MCF 10A (cell line): ENCODE results near the gene PRR9. TPM values are rescaled to one million over a fixed set of nuclear protein-coding genes. Genes with fewer than 3 reads are reported as not detected.

Experiments
- BruUV-seq: library from RNA; stranded (reverse); fragments of 400-500 nt; replicated peaks from 2 replicates; lab custom pipeline; 2021; lab: Mats Ljungman, UMichigan
- CTCF ChIA-PET: fragments of 300-600 bp; sonication (Branson Sonifier 250); formaldehyde crosslinking; extraction: SDS; loops from one replicate; lab custom pipeline; 2021; ENCODE audit warnings: antibody characterized with exemption, inconsistent platforms; lab: Yijun Ruan, JAX
- POLR2A ChIA-PET: fragments of 300-600, 350-650 bp; sonication (Branson Sonifier 250); formaldehyde crosslinking; extraction: SDS; loops from one replicate; lab custom pipeline; 2020; ENCODE audit warnings: antibody characterized with exemption, inconsistent platforms; lab: Yijun Ruan, JAX
- DNase-seq: peaks from one replicate; pipeline ENCODE4 v3.0.0-alpha.2; 2018; ENCODE audit not compliant: unreplicated experiment
- H3K27ac Mint-ChIP-seq: one replicate; pipeline ENCODE4 v1.8.0; 2022; ENCODE audit warnings: mild to moderate bottlenecking, low read depth, mixed read lengths; ENCODE audit not compliant: unreplicated experiment
- H3K27me3 Mint-ChIP-seq: one replicate; pipeline ENCODE4 v1.8.0; 2022; ENCODE audit warnings: mixed read lengths; ENCODE audit not compliant: insufficient read depth, unreplicated experiment
- H3K36me3 Mint-ChIP-seq: one replicate; pipeline ENCODE4 v1.8.0; 2022; ENCODE audit warnings: mild to moderate bottlenecking, moderate library complexity, mixed read lengths; ENCODE audit not compliant: insufficient read depth, unreplicated experiment
- H3K4me1 Mint-ChIP-seq: one replicate; pipeline ENCODE4 v1.8.0; 2022; ENCODE audit warnings: mixed read lengths; ENCODE audit not compliant: insufficient read depth, unreplicated experiment
- H3K4me3 Mint-ChIP-seq: one replicate; pipeline ENCODE4 v1.8.0; 2022; ENCODE audit warnings: mild to moderate bottlenecking, moderate library complexity, mixed read lengths; ENCODE audit not compliant: unreplicated experiment
- H3K9me3 Mint-ChIP-seq: one replicate; pipeline ENCODE4 v1.8.0; 2022; ENCODE audit warnings: mixed read lengths; ENCODE audit not compliant: unreplicated experiment
- intact Hi-C: fragments of 100-400 bp; cut with micrococcal nuclease; formaldehyde crosslinking; loops from 2 replicates; pipeline ENCODE4 v1.14.1; 2022
- total RNA-seq: library from RNA; stranded (reverse); gene quantifications from 2 replicates; pipeline ENCODE4 v1.2.3, GENCODE V29; 2022
- TF ChIP-seq, protein P1 (sequence below): fragments of 200-600 bp; IDR thresholded peaks from one replicate; pipeline ENCODE4 v1.8.0; 2022; ENCODE audit warnings: antibody characterized with exemption, mild to moderate bottlenecking; ENCODE audit not compliant: unreplicated experiment

PRR9 gene
- total RNA-seq, 1 experiment from 2014 or later = not detected

DNA sequence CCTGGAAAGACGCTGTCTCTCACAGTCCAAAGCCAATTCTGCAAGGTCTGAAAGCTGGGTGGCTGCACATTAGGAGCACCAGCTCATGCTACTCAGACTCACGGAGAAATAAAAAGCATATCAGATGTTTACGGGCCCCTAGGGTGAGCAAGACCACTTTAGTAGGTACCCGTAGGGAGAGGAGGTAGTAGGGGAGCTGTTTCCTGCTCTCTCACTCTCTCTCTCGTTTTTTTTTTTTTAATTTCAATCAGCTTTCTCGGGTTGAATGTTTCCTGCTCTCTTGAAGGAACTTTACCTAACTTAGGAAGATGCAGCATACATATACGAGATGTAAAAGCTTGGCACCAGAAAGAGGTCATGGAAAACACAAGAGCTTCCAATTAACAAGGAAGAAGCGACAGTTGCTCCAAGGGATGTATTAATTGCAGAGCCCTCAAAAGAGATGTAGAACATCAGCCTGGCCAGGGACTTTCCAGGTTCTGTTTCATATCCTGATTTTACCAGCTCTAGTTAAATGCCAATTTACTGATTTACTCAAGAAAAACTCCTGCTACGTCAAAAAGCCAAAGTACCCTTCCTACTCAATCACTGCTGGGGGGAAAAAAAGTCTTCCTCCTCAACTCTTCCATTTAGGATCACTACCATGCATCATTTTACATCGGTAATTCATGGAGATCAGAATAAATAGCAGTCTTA, 45.2 kb downstream of the PRR9 start:
- DNase-seq = no peak
- Mint-ChIP-seq H3K4me3 (peak overlapping the region; percentile 64), H3K4me1 (peaks cover 5% of the 10 kb centered on the region), H3K27me3 (peaks cover 88% of the 10 kb centered on the region), H3K27ac (no peak overlapping the region), H3K36me3 (no peaks in the 10 kb centered on the region), H3K9me3 (no peaks in the 10 kb centered on the region)
- CTCF ChIA-PET = interaction anchor here (0.6 to 2.0 kb wide), 11 partner anchors 11 to 232 kb away, joined by 3 to 9 read pairs (median 4); no protein-coding TSS in a partner anchor
- BruUV-seq = no TSS peak
- TF ChIP-seq, protein P1, sequence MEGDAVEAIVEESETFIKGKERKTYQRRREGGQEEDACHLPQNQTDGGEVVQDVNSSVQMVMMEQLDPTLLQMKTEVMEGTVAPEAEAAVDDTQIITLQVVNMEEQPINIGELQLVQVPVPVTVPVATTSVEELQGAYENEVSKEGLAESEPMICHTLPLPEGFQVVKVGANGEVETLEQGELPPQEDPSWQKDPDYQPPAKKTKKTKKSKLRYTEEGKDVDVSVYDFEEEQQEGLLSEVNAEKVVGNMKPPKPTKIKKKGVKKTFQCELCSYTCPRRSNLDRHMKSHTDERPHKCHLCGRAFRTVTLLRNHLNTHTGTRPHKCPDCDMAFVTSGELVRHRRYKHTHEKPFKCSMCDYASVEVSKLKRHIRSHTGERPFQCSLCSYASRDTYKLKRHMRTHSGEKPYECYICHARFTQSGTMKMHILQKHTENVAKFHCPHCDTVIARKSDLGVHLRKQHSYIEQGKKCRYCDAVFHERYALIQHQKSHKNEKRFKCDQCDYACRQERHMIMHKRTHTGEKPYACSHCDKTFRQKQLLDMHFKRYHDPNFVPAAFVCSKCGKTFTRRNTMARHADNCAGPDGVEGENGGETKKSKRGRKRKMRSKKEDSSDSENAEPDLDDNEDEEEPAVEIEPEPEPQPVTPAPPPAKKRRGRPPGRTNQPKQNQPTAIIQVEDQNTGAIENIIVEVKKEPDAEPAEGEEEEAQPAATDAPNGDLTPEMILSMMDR = no peak
- POLR2A ChIA-PET = interaction anchor here (0.6 to 1.6 kb wide), 5 partner anchors 9 to 337 kb away, joined by 3 to 5 read pairs (median 4); partner anchors contain the start of gene PGLYRP3
- intact Hi-C loops = no loop called here

DNA sequence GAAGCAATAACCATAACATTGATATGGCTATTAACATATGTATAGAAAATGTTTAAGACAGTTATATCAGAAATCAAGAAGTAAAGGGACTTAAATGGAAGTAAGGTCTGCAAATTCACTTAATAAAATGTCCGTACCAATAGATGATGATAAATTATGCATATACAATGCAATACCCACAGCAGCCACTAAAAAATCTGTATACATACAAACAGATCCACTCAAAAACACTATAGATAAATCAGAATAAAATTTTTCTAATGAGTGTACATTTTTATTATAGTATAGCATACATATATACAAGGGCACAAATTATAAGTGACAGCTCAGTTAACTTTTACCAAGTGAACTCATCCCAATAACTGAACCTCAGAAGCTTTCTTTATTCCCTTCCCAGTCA, 48.1 kb downstream of the PRR9 start:
- TF ChIP-seq, protein P1 = peak; percentile 17
- intact Hi-C loops = no loop called here
- Mint-ChIP-seq H3K27ac (no peak overlapping the region), H3K36me3 (no peaks in the 10 kb centered on the region), H3K4me1 (peaks cover 5% of the 10 kb centered on the region), H3K27me3 (peaks cover 96% of the 10 kb centered on the region), H3K9me3 (no peaks in the 10 kb centered on the region), H3K4me3 (no peak overlapping the region)
- no TSS peak for BruUV-seq
- DNase-seq = no peak
- ChIA-PET CTCF (interaction anchor here (0.6 to 1.3 kb wide), 4 partner anchors 10 to 53 kb away, joined by 3 read pairs; no protein-coding TSS in a partner anchor), POLR2A (interaction anchor here (1.0 kb wide), 1 partner anchor 13 kb away, joined by 3 read pairs; no protein-coding TSS in a partner anchor)

Other genes with a start within 250 kb of the PRR9 start
- gene SPRR4, start 246.9 kb upstream of the PRR9 start, total RNA-seq = not detected in 2 replicates
- gene SPRR1A, start 233.5 kb upstream of the PRR9 start, total RNA-seq = not detected in 2 replicates
- gene SPRR3, start 215.8 kb upstream of the PRR9 start, total RNA-seq = not detected in 2 replicates
- gene SPRR1B, start 186.4 kb upstream of the PRR9 start, total RNA-seq = 3.5 and 4.0 TPM in 2 replicates
- gene SPRR2D, start 176.5 kb upstream of the PRR9 start, total RNA-seq = 430 and 1,071 TPM in 2 replicates
- gene SPRR2A, start 160.1 kb upstream of the PRR9 start, total RNA-seq = 7.0 and 15.0 TPM in 2 replicates
- gene SPRR2B, start 146.0 kb upstream of the PRR9 start, total RNA-seq = not detected in 2 replicates
- gene SPRR2E, start 123.1 kb upstream of the PRR9 start, total RNA-seq = not detected in 2 replicates
- gene SPRR2F, start 104.1 kb upstream of the PRR9 start, total RNA-seq = not detected in 2 replicates
- not detected in 2 replicates for gene SPRR2G, start 66.7 kb upstream of the PRR9 start, total RNA-seq
- gene LELP1, start 14.2 kb upstream of the PRR9 start, total RNA-seq = not detected in 2 replicates
- gene LORICRIN, start 42.1 kb downstream of the PRR9 start, total RNA-seq = not detected in 2 replicates
- not detected in 2 replicates for gene PGLYRP3, start 95.4 kb downstream of the PRR9 start, total RNA-seq
- not detected in 2 replicates for gene PGLYRP4, start 131.3 kb downstream of the PRR9 start, total RNA-seq
- gene S100A9, start 140.3 kb downstream of the PRR9 start, total RNA-seq = 86.4 and 126 TPM in 2 replicates
- not detected in 2 replicates for gene S100A12, start 158.0 kb downstream of the PRR9 start, total RNA-seq
- 46.9 and 80.4 TPM in 2 replicates for gene S100A8, start 173.5 kb downstream of the PRR9 start, total RNA-seq
- gene S100A7A, start 198.9 kb downstream of the PRR9 start, total RNA-seq = not detected in 2 replicates
- gene S100A7, start 243.1 kb downstream of the PRR9 start, total RNA-seq = not detected in 2 replicates